Aorta (tissue), 5 donors: Measurements from ENCODE around the gene THADA. TPM values are rescaled to one million over a fixed set of nuclear protein-coding genes. Genes with fewer than 3 reads are reported as not detected.
A peak's percentile ranks its signal among the peaks of the same experiment; 100 is the strongest.

Experiments used
- ATAC-seq: fragments of 200-7000 bp; cut with Tn5 transposase; one replicate; pipeline ENCODE4 v1.9.1; 2022; ENCODE audit warnings: moderate library complexity; ENCODE audit not compliant: low FRiP score
- DNase-seq, 2 donors: peaks; one replicate each; pipeline ENCODE4 v3.0.0-alpha.2; 2020
- H3K27ac ChIP-seq, 2 donors: one replicate each; pipeline ENCODE4 v1.5.1; 2013; ENCODE audit warnings: low read length in 2 of 2, mild to moderate bottlenecking in 2 of 2, moderate library complexity in 2 of 2, control low read depth in 1 of 2, inconsistent platforms in 1 of 2, low read depth in 1 of 2
- H3K27me3 ChIP-seq, 2 donors: one replicate each; pipeline ENCODE4 v1.6.1; 2013; ENCODE audit warnings: control low read depth in 1 of 2, low read length in 1 of 2, mild to moderate bottlenecking in 1 of 2, moderate library complexity in 1 of 2; ENCODE audit not compliant: insufficient read depth in 2 of 2, control insufficient read depth in 1 of 2
- H3K36me3 ChIP-seq, 2 donors: one replicate each; pipeline ENCODE4 v1.6.1; 2013; ENCODE audit warnings: control low read depth in 1 of 2, low read length in 1 of 2, mild to moderate bottlenecking in 1 of 2; ENCODE audit not compliant: insufficient read depth in 2 of 2, control insufficient read depth in 1 of 2
- H3K4me1 ChIP-seq, 2 donors: one replicate each; pipeline ENCODE4 v1.6.1; 2013; ENCODE audit warnings: low read length in 2 of 2, control low read depth in 1 of 2, mild to moderate bottlenecking in 1 of 2, moderate library complexity in 1 of 2; ENCODE audit not compliant: insufficient read depth in 2 of 2, control insufficient read depth in 1 of 2
- H3K4me3 ChIP-seq, 2 donors: one replicate each; pipeline ENCODE4 v1.5.1; 2013; ENCODE audit warnings: low read length in 2 of 2, control low read depth in 1 of 2, mild to moderate bottlenecking in 1 of 2
- H3K9me3 ChIP-seq: one replicate; pipeline ENCODE4 v1.6.1; 2013; ENCODE audit warnings: mild to moderate bottlenecking, low read length; ENCODE audit not compliant: control insufficient read depth
- WGBS, 2 donors: extraction: QIAGEN DNeasy Blood & Tissue Kit; methylation state at CpG; one replicate each; pipeline ENCODE4 v1.1.7; 2013; 5-methylcytosine and 5-hydroxymethylcytosine counted together
- intact Hi-C, 2 donors: fragments of 100-400 bp; cut with DNase I; formaldehyde crosslinking; loops; one replicate each; pipeline versions ENCODE4 v1.14.2 to v1.15.0; 2022
- polyA plus RNA-seq, 2 donors: library from polyadenylated mRNA; stranded (reverse); fragments of 200-250 nt; gene quantifications; one replicate each; pipeline ENCODE4 v1.2.3, GENCODE V29; 2013
- total RNA-seq, 2 donors: library from RNA; stranded (reverse); fragmentation: NEBNext Ultra II Directional; extraction: Animal tissue kit (Norgen Biotek cat#: 25700); gene quantifications; one replicate each; pipeline ENCODE4 v1.2.1, GENCODE V29; 2021
- donor health status: healthy with polysubstance abuse.
- donor health status: Bipolar disorder and iron deficiency.
- donor health status: DM: no; HTN: no; CAD: no.
- donor health status: DM: no; HTN: no; CAD: no.
- donor health status: DM: yes; HTN: yes; CAD: no.

The THADA gene
- total and polyA plus RNA-seq, 4 donors, result 12.4 to 38.5 (median 25.0) TPM

DNA sequence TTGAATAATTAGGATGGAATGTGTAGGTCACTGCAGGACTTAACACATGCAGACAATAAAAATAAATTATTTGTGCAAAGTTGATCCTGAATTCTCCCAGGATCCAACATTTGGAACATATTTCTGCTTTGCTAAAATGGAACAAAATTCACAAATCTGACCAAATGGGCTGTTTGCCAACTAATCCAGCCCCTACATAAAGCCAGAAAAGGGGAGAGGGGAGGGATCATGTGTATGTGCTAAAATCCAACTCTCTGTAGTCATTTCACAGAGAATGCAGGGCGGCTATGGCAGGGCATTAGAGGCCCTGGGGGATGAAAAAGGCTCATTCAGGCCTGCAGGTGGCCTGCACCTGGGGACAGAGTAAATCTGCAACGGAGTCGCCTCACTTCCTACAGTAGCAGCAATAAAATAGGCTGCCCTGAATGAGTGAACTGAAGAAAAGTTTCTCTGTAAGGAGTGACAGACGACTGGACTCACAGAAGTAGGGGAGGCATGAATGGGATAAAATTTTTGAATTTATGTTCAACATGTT lies 365.4 kb downstream of the THADA start:
- Histone ChIP-seq H3K27ac (no peak overlapping the region), H3K4me1 (no peaks in the 10 kb centered on the region), H3K9me3 (no peaks in the 10 kb centered on the region), H3K4me3 (no peak overlapping the region), H3K36me3 (no peaks in the 10 kb centered on the region), H3K27me3 (no peaks in the 10 kb centered on the region)
- intact Hi-C loops, result loop anchor here in 1 of 2 donors (10.0 kb wide), 1 partner anchor 406 kb away; no protein-coding TSS in a partner anchor
- ATAC-seq (no peak), DNase-seq (no peak)
- 78 to 88% methylated on average over 4 of the region's 4 CpGs for WGBS, 2 donors

DNA sequence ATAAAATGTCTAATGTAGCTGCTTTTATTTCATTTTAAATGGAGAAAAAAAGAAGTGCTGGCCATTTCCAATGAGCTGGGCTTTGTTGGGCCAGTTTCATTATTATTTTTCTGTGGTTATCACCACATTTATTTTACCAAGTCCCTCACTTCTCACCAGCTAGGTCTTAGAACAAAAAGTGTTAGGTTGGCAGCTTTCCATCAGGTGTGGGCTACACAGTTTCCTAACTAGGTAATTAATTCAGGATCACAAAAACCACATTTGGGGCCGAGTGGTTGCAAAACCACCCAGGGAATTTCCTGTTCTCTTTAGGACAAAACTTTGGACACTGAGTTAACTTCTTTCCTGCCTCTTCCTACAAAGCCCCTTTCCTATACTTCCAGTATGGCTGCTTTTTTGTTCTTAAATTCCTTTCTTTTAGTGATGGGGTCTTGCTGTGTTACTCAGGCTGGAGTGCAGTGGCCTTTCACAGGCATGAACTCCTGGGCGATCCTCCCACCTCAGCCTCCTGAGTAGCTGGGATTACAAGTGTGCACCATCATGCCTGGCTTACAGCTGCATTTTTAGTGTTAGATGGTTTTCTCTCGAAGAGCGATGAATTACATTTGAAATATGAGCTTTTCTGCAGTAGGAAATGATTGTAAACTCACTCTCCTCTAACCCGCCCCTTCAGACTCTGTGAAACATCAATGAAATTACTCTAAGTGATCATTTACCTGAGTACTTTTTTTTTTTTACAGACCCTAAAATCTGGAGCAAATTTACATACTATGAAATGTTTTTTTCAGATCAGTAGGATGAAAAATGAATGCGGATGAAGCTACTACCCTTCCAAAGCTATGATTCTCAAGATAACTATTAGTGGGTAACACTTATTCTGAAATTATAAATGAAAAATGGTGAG lies 366.8 kb downstream of the THADA start:
- no peak overlapping the region for H3K4me3 ChIP-seq
- intact Hi-C loops, result loop anchor here (2.0 to 10.0 kb wide), 7 partner anchors 73 to 1174 kb away; no protein-coding TSS in a partner anchor
- no peaks in the 10 kb centered on the region for H3K27me3 ChIP-seq
- DNase-seq (no peak), ATAC-seq (no peak)
- H3K27ac ChIP-seq, result peak overlapping the region in 1 of 2 donors; percentile 94
- 44 to 51% methylated on average over 6 of the region's 6 CpGs for WGBS, 2 donors
- peaks cover 0 to 10% of the 10 kb centered on the region in 2 donors for H3K36me3 ChIP-seq
- no peaks in the 10 kb centered on the region for H3K9me3 ChIP-seq
- H3K4me1 ChIP-seq, result no peaks in the 10 kb centered on the region

DNA sequence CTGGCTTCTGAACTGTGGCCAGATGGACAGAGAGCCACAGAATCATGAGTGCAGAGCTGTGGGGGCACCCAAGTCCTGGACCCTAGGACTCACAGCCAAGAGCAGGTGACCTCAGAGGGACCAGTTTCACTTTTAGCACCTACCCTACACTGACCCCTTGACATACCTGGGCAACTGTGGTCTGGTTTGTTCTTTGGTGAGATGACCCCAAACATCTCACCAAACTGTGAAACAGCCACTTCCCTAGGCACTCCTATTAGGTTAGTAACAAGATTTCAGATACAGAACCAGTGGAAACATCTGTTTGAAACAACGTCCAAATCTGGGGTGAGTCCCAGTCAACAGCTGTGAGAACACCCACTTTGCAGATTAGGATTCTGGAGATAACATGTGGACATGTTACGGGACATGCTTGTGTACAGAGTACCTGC lies 367.5 kb downstream of the THADA start:
- intact Hi-C loops, result loop anchor here (2.0 to 10.0 kb wide), 7 partner anchors 74 to 1174 kb away; no protein-coding TSS in a partner anchor
- Histone ChIP-seq H3K4me1 (no peaks in the 10 kb centered on the region), H3K9me3 (no peaks in the 10 kb centered on the region), H3K27me3 (no peaks in the 10 kb centered on the region), H3K4me3 (no peak overlapping the region), H3K27ac (peak overlapping the region; percentile 71 to 94), H3K36me3 (peaks cover 0 to 10% of the 10 kb centered on the region in 2 donors)
- DNase-seq, result no peak
- 35 to 37% methylated on average over 2 of the region's 2 CpGs for WGBS, 2 donors
- ATAC-seq, result no peak

DNA sequence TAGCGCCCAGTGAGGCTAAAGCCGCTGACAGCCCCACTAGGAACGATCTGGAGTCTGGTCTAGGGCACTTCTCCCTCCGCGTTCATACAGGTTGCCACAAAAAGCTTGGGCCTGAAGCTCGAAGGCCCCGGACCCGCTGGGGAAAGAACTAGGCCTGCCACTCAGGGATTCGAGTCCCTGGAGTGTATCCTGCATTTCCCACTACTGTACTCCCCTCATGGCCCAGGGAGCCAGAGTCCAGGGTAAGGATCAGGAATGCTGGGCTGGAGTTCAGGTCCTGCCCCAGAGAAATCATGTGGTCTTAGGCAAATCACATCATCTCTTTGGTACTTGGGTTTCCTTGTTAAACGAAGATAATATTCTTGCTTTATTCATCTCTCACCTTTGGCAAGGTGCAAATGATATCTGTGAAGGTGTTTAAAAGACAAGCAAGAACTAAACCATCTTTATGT lies 368.0 kb downstream of the THADA start:
- H3K4me1 ChIP-seq, result no peaks in the 10 kb centered on the region
- 0% methylated on average over 10 of the region's 10 CpGs for WGBS, 2 donors
- ATAC-seq, result peak; percentile 0
- DNase-seq, result no peak
- peaks cover 0 to 10% of the 10 kb centered on the region in 2 donors for H3K36me3 ChIP-seq
- intact Hi-C loops, result loop anchor here (2.0 to 10.0 kb wide), 8 partner anchors 74 to 1173 kb away; no protein-coding TSS in a partner anchor
- H3K27ac ChIP-seq, result peak overlapping the region; percentile 71 to 94
- H3K27me3 ChIP-seq, result no peaks in the 10 kb centered on the region
- peak overlapping the region; percentile 44 to 54 for H3K4me3 ChIP-seq
- no peaks in the 10 kb centered on the region for H3K9me3 ChIP-seq

DNA sequence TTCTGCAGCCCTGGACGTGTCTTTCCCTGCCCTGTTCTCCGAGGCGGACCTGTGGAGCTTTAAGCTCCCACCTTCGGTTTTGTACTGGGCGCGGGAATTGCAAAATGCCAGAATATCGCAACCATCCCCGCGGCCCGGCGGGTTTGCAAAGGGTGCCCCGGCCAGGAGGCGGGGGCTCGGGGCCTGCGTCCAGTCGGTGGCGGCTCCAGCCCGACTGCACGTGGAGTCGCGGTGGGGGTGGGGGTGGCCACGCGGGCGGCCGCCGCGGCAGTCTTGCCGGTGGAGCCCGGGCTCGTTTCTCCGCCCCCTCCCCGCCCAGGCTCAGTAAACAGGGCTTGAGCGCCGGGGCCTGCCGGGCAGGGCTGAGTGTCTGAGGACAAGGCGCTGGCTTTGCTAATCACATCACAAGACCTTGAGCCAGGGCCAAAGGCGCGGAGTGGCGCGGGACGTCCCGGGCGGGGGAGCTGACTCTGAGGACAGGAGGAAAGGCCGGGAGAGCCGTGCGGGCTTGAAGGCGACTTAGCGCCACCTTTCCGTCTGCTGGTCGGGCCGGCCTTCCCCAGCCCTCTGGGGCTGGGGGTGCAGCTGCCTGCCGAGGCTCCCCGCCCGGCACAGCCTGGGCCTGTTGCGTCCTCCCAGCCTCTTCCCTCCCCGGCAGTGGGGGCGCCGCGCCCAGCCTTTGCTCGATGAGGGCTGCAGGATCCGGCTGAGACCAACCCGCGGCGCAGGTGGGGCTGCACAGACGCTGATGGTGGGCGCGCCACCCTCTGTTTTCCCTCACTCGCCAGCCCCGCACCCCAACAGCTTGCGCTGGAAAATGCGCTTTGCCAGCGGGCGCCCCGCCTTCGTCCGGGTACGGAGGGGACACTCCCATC lies 368.6 kb downstream of the THADA start:
- H3K4me3 ChIP-seq, result peak overlapping the region; percentile 54 to 62
- H3K27me3 ChIP-seq, result no peaks in the 10 kb centered on the region
- H3K36me3 ChIP-seq, result peaks cover 0 to 10% of the 10 kb centered on the region in 2 donors
- peak overlapping the region; percentile 71 to 94 for H3K27ac ChIP-seq
- intact Hi-C loops, result loop anchor here (2.0 to 10.0 kb wide), 7 partner anchors 75 to 1172 kb away; no protein-coding TSS in a partner anchor
- H3K4me1 ChIP-seq, result no peaks in the 10 kb centered on the region
- DNase-seq (peak; percentile 97), ATAC-seq (peak; percentile 83)
- no peaks in the 10 kb centered on the region for H3K9me3 ChIP-seq
- WGBS, 2 donors, result 0 to 1% methylated on average over 60 to 77 of the region's 77 CpGs

DNA sequence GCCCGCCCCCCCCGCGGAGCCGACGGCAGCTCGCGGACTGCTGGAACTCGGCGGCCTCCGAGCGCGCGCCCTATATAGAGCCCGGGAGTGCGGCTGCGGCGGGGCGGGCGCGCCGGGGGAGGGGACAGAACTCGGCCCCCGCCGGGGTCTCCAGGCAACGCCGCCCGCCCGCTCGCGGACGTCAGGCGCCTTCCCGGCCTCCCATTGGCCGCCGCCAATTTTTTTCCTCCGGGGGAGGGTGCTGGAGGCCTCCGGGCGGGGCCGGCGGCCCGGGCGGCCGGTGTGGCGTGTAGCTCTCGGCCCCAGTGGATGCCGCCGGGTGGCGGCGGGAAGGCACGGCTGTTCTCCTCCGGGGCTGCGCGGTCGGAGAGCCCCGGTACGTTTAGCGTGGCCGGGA lies 369.3 kb downstream of the THADA start, which contains the start of gene ZFP36L2:
ZFP36L2 (minus strand) TSS at position 49 of the 397 bp plus-strand sequence. CDS start 291 bp downstream, outside the sequence.
- intact Hi-C loops, result loop anchor here (2.0 to 10.0 kb wide), 7 partner anchors 76 to 1172 kb away; no protein-coding TSS in a partner anchor
- Histone ChIP-seq H3K9me3 (no peaks in the 10 kb centered on the region), H3K4me3 (peak within 1 kb of the TSS; percentile 74 to 96), H3K27ac (peak within 1 kb of the TSS; percentile 71 to 94), H3K4me1 (no peaks in the 10 kb centered on the region), H3K36me3 (peaks cover 0 to 10% of the 10 kb centered on the region in 2 donors), H3K27me3 (no peaks in the 10 kb centered on the region)
- 0 to 1% methylated on average over 4 to 58 of the region's 58 CpGs for WGBS, 2 donors
- DNase-seq (peak; percentile 98), ATAC-seq (peak; percentile 89)

DNA sequence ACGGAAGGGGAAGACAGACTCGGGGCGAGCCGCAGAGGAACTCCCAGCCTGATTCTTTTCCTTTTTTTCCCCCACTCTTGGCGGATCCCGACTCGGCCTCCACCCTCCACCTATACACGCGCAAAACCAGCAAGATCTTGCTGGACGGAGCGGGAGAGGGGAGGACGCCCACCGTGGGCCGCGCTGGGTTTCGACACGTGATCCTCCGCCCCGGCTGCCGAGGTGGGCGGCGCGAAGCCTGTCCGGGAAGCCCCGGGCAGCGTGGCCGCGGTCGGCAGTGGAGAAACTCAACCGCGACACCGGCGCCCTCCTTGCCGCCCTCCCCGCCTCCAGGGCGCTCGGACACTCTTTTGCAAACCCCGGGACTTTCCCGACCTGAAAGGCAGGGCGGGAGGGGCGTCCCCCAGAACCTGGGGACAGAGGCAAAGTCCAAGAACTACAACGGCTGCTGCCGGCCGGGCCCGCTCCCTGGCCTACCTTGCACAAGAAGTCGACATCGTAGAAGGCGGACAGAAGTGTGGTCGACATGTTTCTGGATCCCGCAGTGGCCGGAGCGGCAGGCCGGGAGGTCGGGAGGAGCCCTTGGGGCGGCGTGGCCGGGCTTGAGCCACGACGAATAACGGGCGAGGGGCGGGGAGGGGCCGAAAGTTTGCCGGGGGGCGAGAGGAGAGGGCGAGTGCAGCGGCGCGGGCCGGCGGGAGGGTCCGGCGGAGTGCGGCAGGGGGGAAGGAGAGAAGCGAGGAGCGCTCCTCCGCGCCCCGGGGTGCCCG lies 369.9 kb downstream of the THADA start:
- WGBS, 2 donors, result 1% methylated on average over 64 to 80 of the region's 80 CpGs
- peak; percentile 85 to 90 for DNase-seq

More for the DNA sequence above, 369.9 kb downstream of the THADA start:
- Histone ChIP-seq H3K4me3 (peak overlapping the region; percentile 74 to 96), H3K9me3 (no peaks in the 10 kb centered on the region), H3K27ac (peak overlapping the region; percentile 71 to 83), H3K4me1 (no peaks in the 10 kb centered on the region), H3K27me3 (no peaks in the 10 kb centered on the region), H3K36me3 (peaks cover 0 to 10% of the 10 kb centered on the region in 2 donors)
- intact Hi-C loops, result loop anchor here (2.0 to 10.0 kb wide), 8 partner anchors 76 to 1171 kb away; no protein-coding TSS in a partner anchor
- ATAC-seq, result peak; percentile 44
